HG03135 (cell line): ENCODE results near the gene APLP2.
"Not testable (repeated sequence)": the region's sequence is repeated elsewhere in the genome, so short reads cannot be mapped to it uniquely, and the experiment has no call there.

ENCODE experiments used
- ATAC-seq: cut with Tn5 transposase; IDR thresholded peaks from one replicate; pipeline ENCODE4 v1.9.1; 2021; ENCODE audit warnings: mild to moderate bottlenecking, moderate library complexity; ENCODE audit not compliant: unreplicated experiment

The APLP2 gene

DNA sequence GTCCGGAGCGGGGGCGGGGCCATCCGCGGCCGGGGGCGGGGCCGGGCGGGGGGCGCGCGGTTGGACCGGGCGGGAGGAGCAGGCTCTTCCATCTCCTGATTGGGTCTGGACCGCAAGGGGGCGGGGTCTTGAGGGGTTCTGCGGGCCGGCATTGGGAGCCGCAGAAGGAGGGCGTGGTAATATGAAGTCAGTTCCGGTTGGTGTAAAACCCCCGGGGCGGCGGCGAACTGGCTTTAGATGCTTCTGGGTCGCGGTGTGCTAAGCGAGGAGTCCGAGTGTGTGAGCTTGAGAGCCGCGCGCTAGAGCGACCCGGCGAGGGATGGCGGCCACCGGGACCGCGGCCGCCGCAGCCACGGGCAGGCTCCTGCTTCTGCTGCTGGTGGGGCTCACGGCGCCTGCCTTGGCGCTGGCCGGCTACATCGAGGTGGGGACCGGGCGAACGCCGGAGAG is at the start of gene APLP2:
APLP2 (plus strand) TSS at position 236 of the 450 bp plus-strand sequence; CDS start at position 320, 84 bp downstream.
- ATAC-seq = peak; percentile 97

DNA sequence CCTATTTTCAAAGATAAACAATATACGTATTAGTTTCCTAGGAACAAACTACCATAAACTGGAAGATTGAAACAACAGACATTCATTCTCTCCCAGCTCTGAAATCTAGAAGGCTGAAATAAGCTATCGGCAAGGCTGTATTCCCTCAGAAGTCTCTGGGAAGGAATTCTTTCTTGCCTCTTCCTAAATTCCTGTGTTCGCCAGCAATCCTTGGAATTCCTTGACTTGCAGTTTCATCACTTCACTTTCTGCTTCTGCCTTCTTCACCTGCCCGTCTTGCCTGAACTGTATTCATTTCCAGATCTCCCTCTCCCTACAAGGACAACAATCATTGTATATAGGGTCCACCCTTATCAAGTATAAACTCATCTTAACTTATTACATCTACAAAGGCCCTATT is 49.4 kb upstream of the APLP2 start:
- no peak for ATAC-seq

DNA sequence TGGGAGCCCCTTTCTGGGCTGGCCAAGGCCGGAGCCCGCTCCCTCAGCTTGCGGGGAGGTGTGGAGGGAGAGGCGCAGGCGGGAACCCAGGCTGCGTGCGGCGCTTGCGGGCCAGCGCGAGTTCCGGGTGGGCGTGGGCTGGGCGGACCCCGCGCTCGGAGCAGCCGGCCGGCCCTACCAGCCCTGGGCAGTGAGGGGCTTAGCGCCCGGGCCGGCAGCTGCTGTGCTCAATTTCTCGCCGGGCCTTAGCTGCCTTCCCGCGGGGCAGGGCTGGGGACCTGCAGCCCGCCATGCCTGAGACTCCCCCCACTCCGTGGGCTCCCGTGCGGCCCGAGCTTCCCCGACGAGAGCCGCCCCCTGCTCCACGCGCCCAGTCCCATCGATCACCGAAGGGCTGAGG is 48.1 kb upstream of the APLP2 start:
- ATAC-seq = not testable (repeated sequence)

DNA sequence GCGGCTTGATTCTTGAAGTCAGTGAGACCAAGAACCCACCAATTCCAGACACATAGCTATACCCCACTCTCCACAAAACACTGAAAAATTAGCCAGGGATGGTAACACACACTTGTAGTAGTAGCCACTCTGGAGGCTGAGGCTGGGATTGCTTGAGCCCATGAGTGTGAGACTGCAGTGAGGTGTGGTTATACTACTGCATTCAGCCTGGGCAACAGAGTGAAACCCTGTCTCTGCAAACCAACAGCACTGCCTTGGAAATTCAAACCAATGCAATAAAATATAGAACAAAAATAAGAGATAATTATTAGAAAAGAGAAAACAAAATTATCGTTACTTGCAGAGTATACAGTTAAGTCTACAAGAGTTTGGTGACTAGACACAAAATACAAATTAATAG is 46.9 kb upstream of the APLP2 start:
- peak; percentile 27 for ATAC-seq

DNA sequence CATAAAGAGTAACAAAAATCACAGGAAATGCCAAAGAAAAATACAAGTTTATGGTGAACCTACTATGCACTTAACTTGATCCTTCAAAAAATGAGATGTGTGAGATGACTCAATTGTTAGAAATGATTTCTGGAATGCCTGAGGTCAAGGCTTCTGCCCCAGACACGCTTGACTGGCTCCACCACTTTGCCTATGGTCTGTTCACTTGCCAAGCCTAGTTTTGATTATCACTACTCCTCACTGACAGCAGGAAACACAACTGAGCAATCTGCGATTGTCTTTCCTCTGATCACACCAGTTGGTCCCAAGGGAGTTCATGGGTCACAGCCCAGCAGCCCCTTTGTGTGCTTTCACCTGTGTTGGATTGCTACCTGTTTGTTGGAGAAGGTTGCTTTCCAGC is 46.5 kb upstream of the APLP2 start:
- peak; percentile 96 for ATAC-seq

DNA sequence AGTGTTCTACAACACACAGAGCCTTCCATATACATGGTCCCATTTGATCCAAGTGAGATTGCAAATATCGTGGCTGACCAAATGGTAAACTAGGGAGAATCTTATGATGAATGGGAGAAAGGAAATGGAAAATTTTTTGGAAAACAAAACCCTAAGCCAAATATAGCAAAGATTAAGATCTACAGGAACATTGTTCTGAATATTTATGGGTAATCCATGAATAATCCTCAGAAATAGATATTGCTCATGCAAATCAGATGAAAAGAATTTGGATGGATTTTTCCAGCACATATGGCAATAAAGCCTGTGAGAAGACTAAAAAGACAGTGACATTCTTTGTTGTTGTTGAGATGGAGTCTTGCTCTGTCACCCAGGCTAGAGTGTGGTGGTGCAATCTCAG is 45.3 kb upstream of the APLP2 start:
- no peak for ATAC-seq

DNA sequence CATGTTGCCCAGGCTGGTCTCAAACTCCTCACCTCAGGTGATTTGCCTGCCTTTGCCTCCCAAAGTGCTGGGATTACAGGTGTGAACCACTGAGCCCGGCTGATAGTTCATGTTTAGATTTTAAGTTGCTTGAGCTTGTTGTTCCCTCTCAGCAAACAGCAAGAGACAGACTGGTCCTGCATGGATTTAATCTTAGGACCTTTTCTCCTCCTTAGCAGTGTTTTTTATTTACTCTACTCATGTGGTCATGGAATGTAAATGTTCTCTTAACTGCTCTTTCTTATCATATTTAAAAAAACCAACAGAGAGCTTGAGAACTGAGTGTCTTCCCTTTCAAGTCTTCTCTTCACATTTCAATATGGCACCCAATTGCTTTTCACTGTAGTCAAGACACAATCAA is 44.3 kb upstream of the APLP2 start:
- ATAC-seq = no peak

DNA sequence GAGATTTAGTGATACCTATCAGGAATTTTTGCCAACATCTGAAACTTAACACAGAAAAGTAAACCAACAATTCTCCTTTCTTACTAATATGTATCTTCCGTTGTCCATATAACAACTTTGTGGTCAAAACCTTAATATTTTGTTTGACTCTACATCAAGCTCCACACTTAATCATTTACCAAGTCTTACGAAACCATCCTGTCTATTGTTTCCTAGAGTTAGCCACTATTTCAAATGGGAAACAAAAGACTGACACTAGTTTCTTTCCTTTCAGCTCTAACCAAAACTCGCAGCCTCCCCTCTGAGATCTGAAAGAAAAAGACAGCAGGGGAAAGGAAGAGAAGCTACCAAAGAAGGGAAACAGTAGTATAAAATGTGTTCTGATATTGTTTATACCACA is 40.6 kb upstream of the APLP2 start:
- ATAC-seq = no peak

DNA sequence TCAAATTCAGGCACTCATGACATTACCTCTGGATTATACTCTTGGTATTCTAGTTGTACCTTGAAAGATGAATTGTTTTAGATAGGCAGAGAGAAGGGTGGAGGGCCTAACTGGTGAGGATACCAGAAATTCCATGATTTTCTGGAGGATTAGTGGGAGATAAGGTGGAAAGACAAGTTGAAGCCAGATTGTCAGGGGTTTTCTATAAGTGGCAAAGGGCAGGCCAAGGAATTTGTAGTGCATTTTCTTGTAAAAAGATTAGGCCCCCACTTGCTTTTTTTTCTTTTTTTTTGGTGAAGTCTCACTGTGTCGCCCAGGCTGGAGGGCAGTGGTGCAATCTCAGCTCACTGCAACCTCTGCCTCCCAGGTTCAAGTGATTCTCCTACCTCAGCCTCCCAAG is 38.6 kb upstream of the APLP2 start:
- ATAC-seq = no peak

DNA sequence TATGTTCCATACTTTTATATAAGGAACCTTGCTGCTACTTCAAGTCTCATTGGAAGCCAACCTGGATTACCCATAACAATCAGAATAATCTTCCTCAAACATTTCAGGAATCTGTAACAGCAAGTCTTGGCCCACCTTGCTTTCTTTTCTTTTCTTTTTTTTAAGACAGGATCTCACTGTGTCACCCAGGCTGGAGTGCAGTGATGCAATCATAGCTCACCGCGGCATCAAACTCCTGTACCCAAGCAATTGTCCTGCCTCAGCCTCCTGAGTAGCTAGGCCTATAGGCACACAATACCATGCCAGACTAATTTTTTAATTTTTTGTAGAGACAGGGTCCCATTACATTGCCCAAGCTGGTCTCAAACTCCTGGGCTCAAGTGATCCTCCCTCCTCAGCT is 37.7 kb upstream of the APLP2 start:
- no peak for ATAC-seq

DNA sequence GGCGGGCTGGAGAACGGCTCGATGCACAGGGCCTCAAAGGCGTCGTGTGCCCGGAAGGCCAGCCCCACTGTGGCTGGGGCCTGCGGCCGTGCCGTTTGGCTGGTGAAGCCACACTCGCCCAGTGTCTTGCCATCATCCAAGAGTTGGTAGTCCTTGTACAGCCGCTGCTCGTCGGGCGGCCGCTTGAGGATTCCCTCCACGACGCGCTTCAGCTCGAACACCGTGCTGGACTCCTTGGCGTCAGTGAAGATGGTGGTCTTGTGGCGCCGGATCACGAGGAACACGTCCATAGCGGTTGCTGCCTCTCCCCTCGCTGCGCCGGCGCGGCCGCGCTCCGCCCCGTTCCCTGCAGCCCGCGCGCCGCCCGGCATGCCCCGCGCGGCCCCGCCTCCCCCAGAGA is 36.8 kb upstream of the APLP2 start:
- no peak for ATAC-seq

DNA sequence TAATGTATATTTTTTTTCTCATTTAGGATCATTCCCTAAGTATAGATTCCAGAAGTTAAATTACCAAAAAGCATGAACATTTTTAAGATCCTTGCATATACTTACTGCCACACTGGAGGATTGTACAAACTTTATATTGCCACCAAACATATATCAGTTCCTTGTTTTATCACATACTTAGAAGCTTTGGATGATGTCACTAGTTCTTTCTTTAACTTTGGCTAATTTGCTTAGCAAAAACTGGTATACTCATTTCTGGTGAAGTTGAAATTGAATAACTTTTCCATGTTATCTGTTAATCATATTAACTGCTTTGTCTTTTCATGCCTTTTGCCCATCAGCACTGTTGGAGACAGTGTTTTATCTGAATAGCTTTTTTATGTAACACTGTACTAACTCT is 35.5 kb upstream of the APLP2 start:
- ATAC-seq = no peak

DNA sequence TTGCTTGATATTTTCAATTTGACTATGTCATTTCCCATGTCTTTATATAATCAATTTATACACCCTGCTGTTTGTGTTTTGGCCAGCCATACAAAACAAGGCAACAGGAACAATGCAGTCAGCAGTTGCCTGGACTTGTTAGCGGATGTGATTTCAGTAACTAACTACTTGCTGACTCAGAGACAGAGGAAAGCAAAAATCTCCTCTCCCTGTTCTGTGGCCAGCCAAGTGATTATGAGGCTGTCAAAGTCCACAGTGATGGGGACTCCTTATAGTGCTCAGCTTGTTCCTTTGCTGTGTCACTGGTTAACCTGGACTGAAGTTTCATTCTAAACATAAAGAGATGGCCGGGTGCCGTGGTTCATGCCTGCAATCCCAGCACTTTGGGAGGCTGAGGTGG is 32.6 kb upstream of the APLP2 start:
- no peak for ATAC-seq

DNA sequence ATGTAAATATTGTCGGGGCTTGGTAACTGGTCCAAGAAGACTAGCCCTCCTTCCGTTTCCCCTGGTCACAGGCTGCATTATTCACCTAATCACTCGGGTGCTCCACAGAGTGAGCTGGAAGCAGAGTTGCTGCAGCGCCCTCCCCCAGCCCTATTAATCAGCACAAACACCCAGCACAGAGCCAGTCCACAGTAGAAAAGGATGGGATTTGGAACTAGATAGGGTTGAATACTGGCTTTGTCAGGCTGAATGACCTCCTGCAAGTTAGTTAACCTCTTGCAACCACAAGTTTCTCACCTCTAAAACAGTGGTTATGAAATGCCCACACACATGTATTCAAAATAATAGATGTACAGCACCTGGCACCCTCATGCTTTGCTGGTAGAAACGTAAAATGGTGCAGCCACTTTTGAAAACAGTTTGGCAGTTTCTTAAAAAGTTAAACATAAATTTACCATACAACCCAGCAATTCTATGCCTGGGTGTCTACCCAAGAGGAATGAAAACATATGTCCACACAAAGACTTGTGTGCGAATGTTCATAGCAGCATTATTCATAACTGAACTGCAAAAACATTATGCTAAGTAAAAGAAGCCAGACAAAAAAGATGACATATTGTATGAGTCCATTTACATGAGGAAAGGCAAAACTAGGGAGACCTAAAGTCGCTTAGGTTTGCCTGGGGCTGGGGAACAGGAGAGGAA is 31.7 kb upstream of the APLP2 start:
- no peak for ATAC-seq

DNA sequence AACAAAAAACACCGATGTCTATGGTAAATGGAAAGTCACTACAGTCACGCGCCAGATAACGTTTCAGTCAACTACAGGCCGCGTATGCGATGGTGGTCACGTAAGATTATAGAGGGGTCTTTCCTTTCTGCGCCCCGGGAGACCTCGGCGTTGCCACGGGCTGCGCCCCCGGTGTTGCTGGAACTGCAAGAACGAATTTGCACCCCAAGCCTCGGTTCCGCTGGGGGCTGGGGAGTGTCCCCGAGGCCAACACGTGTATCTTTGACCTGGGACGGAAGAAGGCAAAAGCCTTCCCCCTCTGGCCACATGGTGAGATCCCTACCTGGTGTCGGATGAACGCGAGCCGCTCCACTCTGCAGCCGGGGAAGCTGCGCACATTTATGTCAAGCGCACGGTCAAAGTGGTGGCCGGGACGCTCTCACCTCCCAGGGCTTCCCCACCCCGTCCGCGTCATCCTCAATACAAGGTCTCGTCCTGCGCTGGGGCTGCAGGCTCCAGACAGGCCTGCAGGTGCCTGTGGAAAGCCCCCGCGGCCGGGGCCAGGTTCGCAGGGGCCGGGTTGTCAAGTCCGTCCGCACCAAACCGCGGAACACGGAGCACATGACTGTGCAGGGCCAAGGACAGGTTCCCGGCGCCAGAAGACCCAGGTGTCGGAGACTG is 29.3 kb upstream of the APLP2 start:
- no peak for ATAC-seq

DNA sequence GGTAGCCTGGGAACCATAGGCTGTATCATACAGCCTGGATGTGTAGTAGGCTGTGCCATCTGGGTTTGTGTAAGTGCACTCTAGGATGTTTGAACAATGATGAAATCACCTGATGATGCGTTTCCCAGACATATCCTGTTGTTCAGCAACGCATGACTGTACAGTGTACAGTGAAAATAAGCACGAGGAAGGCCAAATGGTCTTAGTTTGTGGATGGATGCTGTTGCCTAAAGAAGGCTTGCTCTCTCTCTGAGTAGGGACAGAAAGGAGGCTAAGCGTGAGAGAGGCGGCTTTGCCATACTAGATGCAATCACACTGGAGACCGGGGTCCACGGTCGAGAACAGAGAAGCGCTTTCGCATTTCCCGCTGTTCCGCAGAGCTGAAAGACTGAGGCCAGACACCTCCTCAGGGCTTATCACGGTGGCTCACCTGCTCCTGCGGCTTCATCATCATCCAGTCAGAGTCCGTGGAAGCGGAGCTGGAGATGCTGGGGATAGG is 27.6 kb upstream of the APLP2 start:
- ATAC-seq = no peak

DNA sequence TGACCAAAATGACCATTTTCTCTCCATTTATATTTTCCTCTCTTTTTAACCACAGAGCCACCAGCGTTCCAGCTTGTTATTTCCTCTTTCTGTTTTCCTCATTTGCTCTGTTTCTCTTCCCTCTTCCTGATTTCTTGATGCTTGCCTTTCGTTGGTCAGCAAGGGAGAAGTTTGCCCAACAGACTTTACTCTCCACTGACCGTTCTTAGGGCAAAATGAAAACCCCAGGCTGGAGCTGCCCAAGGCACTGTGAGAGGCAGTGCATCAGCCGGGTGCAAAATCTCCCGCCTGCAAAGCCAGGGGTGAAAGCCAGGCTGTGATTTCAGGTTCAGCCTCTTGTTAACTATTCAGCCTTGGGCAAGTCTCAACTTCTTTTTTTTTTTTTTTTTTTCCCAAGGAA is 26.1 kb upstream of the APLP2 start:
- no peak for ATAC-seq

DNA sequence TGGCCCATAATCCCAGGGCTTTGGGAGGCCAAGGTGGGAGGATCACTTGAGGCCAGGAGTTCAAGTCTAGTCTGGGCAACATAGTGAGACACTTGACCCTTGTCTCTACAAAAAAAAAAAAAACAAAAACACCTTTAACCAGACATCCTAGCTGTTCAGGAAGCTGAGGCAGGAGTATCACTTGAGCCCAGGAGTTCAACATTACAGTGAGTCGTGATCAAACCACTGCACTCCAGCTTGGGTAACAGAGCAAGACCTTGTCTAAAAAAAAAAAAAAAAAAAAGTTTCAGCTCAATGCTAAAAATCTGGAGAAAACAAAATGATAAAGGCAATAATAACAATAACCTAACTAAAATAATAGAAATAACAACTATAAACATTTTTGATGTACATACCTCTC is 22.6 kb upstream of the APLP2 start:
- ATAC-seq = no peak

DNA sequence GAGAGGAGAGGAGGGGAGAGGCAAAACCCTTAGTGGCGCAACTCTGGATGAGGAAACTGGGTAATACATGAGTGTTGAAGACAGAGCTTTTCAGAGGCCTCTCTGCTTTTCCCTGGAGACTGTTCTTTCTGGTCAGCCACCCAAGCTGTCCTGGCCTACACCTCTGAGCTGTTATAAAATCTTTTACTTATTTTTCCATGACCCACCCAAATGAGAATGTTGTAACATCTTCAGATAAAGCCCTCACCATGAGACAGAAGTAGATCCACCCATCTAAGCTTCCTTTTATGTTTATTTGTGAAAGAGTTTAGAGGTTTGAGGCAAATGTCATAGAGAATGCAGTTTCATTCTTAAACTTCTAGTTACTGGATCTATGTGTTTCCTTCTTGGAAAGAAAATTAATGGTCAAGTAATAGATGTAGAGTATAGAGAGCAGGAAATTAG is 20.3 kb upstream of the APLP2 start:
- no peak for ATAC-seq

DNA sequence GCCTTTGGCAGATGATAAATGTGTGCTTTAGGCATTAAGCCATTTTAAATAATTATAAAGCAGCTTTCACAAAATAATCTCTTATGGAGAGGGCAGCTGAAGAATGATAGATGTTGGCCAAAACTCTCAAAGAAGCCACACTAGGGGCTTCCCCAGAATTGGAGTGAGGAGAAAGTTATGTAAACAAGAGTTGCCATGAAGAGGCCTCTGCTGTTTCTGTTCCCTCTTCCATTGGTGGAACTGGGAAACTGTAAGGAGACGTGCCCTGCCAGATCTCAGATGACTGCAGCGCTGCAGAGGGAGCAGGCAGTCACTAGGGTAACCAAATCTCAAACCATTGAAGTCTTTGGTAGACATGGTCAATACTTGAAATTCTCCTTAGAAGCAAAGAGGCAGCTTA is 19.4 kb upstream of the APLP2 start:
- ATAC-seq = no peak

DNA sequence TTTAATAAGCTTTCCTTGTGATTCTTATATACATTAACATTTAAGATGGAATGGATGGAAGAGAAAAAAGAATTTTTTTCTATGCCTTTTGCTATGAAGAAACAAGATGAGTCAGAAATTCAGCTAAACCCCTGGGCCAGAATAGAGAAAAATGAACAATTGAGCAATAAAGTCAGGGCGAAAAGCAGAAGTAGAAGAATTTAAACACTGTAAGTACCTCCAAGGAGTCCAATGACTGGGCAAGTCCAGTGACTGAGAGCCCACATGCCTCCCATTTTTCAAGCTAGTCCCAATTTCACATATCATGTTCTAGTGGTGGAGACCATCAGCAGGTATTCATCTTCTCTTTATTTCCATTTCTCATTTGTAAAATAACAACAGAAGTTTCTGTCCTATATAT is 18.6 kb upstream of the APLP2 start:
- no peak for ATAC-seq

DNA sequence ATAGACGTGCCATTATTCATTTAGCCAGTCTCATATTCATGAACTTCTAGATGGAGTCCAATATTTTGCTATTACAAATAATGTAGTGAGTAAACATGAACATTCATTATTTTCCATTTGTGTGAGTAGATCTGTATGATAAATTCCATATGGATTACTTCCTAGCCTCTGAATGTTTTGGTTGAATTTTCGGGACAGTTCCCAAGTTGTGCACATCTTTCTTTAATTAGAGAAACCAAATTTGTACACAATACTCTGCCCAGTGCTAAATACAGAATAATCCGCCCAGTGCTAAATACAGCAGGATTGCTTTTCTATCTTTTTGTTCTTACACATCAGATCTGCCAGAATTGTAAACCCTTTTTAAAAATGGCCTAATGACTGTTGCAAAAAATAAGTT is 17.1 kb upstream of the APLP2 start:
- ATAC-seq = no peak

DNA sequence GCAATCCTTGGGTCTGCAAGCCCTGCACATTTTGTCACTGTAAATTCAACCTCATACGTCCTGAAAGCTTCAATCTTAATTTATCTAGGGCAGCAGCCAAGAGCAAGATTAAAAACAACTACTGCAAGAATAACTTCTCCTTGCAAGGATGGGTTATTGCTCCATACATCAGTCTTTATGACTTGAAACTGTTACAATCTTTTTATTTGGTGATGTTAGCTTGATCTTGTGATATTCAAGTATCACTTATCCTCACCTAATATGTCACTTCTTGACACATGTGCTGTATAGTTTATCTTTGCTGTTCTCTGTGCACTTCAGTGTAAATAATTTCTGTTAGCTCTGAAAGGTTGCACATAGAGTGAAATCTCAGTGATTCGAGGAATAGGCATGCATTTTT is 14.7 kb upstream of the APLP2 start:
- ATAC-seq = no peak
